ENCODE data around the gene C4A. TPM values are rescaled to one million over a fixed set of nuclear protein-coding genes. Genes with fewer than 3 reads are reported as not detected.
"Not testable (repeated sequence)": the region's sequence is repeated elsewhere in the genome, so short reads cannot be mapped to it uniquely, and the experiment has no call there.

Gene C4A
- polyA plus RNA-seq, 3 donors from 2014 or later, result not detected

DNA sequence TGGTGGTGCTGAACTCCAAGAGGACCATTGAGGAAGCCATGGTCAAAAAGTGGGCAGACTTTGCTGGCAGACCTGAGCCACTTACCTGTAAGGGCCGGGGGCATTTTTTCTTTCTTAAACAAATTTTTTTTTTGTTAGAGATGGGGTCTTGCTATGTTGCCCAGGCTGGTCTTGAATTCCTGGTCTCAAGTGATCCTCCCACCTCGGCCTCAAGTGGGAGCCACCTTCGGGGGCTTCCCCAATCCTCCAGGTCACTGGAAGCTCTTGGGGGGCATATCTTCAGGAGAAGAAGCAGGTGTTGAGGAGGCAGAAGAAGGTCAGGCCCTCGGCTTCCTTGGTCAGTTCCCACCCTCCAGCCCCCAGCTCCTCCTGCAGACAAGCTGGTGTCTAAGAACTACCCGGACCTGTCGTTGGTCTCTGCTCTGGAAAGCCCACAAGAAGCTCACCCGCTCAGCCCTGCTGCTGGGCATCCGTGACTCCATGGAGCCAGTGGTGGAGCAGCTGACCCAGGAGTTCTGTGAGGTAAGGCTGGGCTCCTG lies 24.2 kb downstream of the C4A start:
- DNase-seq; H3K4me3 Mint-ChIP-seq; H3K36me3 Mint-ChIP-seq; H3K27me3 Mint-ChIP-seq (ENCODE audit: low read depth in 3 of 3); H3K9me3 Mint-ChIP-seq; H3K4me1 Mint-ChIP-seq; H3K27ac Mint-ChIP-seq: not testable (repeated sequence)

GRCh38 chr6:32007086-32007485 lies 25.2 kb downstream of the C4A start:
- not testable (repeated sequence) for DNase-seq; H3K27ac Mint-ChIP-seq; H3K9me3 Mint-ChIP-seq; H3K27me3 Mint-ChIP-seq (ENCODE audit: low read depth in 3 of 3); H3K36me3 Mint-ChIP-seq; H3K4me1 Mint-ChIP-seq; H3K4me3 Mint-ChIP-seq

DNA sequence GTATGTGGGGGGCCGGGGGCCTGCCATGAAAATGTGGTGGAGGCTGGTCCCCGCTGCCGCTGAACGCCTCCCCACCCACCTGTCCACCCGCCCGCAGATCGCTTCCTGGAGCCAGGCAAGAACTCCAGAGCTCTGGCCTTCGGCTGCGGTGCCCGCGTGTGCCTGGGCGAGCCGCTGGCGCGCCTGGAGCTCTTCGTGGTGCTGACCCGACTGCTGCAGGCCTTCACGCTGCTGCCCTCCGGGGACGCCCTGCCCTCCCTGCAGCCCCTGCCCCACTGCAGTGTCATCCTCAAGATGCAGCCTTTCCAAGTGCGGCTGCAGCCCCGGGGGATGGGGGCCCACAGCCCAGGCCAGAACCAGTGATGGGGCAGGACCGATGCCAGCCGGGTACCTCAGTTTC lies 26.2 kb downstream of the C4A start:
- not testable (repeated sequence) for DNase-seq; H3K4me3 Mint-ChIP-seq; H3K4me1 Mint-ChIP-seq; H3K36me3 Mint-ChIP-seq; H3K27ac Mint-ChIP-seq; H3K27me3 Mint-ChIP-seq (ENCODE audit: low read depth in 3 of 3); H3K9me3 Mint-ChIP-seq

- H3K4me1 Mint-ChIP-seq; H3K27me3 Mint-ChIP-seq (ENCODE audit: low read depth in 3 of 3); H3K36me3 Mint-ChIP-seq; DNase-seq; H3K4me3 Mint-ChIP-seq; H3K27ac Mint-ChIP-seq; H3K9me3 Mint-ChIP-seq: not testable (repeated sequence)
These were observed 26.8 kb downstream of the C4A start for GRCh38 chr6:32008616-32009015.

DNA sequence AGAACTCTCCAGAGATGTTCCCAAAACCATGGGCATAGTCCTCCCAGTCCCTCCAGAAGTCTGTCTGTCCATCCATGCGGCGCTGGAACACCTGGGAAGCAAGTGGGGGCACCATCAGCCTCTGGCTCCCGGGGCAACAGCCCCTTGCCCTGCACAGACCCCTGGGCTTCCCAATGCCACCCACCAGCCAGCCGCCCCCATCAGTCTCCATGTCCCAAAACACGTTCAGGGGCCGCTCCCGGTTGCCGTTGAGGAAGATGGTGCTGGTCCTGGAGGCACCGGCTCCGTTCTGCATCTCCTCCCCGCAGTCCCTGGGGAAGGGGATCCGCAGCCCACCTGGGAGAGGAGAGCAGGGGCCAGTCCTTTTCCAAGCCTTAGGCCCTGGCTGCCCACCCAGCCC lies 27.7 kb downstream of the C4A start:
- H3K36me3 Mint-ChIP-seq; H3K4me3 Mint-ChIP-seq; H3K27me3 Mint-ChIP-seq (ENCODE audit: low read depth in 3 of 3); DNase-seq; H3K27ac Mint-ChIP-seq; H3K4me1 Mint-ChIP-seq; H3K9me3 Mint-ChIP-seq: not testable (repeated sequence)

DNA sequence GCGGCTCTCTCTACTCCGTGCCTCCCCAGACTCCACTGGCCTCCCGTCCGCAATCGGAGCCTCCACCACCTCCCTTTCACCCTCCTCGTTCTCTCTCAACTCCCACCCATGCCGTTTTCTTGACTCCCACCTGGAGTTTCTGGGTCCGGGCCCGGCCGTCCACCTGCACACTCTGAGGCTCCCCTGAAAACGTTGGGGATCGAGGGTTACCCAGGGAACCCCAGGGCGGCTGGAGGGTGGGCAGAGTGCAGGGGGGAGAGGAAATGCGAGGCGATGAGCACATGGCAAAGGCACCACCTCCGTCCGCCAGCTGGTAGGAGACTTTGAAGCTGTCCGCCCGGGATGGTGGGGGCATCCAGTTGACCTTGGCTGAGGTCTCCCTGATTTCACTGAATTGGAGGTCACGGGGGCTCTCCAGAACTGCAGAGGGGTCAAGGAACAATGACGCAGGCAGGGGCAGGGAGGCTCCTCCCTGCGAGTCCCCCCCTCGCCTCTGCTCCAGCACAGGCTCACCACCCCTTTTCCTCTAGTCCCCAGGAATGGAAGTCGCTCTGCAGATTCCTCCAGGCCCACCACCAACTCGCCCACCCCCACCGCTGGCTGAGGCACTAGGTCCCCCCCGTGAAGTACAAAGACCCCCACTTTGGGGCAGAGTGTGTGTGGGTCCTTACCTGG lies 29.1 kb downstream of the C4A start:
- not testable (repeated sequence) for DNase-seq; H3K4me3 Mint-ChIP-seq; H3K27me3 Mint-ChIP-seq (ENCODE audit: low read depth in 3 of 3); H3K9me3 Mint-ChIP-seq; H3K27ac Mint-ChIP-seq; H3K4me1 Mint-ChIP-seq; H3K36me3 Mint-ChIP-seq

- not testable (repeated sequence) for H3K27me3 Mint-ChIP-seq (ENCODE audit: low read depth in 3 of 3); H3K36me3 Mint-ChIP-seq; DNase-seq; H3K4me1 Mint-ChIP-seq; H3K27ac Mint-ChIP-seq; H3K9me3 Mint-ChIP-seq; H3K4me3 Mint-ChIP-seq
These were observed 31.2 kb downstream of the C4A start for GRCh38 chr6:32012941-32013617.

DNA sequence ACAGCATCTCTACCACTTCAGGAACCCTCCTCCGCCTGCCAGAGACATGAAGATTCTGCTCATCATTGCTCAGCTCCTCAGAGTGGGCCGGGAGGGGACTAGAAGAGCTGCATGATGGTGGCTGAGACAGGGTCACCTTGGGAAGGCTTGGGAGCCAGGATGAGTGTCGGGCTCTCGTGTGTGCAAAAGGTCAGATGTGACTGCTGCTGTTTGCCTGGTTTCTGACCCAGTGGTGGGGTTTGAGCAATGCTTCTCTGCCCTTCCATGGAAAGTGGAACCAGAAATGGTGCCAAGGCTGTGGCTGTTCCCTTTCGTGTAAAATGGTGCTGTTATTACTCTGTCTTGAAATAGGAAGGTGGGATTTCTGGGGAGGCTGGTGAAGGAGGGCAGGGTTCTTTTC lies 31.9 kb downstream of the C4A start:
- H3K4me3 Mint-ChIP-seq; H3K4me1 Mint-ChIP-seq; H3K36me3 Mint-ChIP-seq; H3K9me3 Mint-ChIP-seq; H3K27ac Mint-ChIP-seq; H3K27me3 Mint-ChIP-seq (ENCODE audit: low read depth in 3 of 3); DNase-seq: not testable (repeated sequence)

DNA sequence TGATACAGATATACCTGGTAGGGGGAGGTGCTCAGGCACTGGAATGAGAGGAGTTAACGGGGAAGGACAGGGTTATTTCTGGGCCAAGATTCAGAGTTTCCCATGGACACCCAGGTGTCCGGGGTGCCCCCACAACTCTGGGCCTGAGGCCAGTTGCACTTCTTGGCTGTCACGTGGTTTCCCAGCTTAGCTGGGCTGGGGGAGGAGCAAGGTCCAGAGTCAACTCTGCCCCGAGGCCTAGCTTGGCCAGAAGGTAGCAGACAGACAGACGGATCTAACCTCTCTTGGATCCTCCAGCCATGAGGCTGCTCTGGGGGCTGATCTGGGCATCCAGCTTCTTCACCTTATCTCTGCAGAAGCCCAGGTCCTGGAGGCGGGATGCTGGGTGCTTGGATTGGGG lies 32.7 kb downstream of the C4A start, which contains the start of gene C4B:
C4B (plus strand) TSS at position 249 of the 400 bp plus-strand sequence; CDS start at position 300, 51 bp downstream.
- H3K4me1 Mint-ChIP-seq; H3K9me3 Mint-ChIP-seq; H3K27me3 Mint-ChIP-seq (ENCODE audit: low read depth in 3 of 3); H3K36me3 Mint-ChIP-seq; DNase-seq; H3K27ac Mint-ChIP-seq; H3K4me3 Mint-ChIP-seq: not testable (repeated sequence)

DNA sequence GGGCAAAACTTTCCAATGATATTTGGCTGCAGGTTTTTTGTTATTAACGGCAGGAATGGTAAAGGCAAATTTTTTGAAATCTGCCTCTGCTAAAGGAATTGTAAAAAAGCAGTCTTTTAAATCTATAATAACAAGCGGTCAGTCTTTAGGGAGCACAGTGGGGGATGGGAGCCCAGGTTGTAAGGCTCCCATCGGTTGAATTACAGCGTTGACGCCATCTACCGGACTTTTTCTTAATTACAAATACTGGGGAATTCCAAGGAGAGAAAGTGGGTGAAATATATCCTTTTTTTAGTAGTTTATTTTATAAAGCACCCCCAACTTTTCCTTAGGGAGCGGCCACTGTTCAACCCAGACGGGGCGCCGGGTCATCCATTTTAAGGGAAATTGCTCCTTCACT lies 40.2 kb downstream of the C4A start:
- not testable (repeated sequence) for H3K36me3 Mint-ChIP-seq; H3K9me3 Mint-ChIP-seq; H3K4me3 Mint-ChIP-seq; H3K27ac Mint-ChIP-seq; H3K27me3 Mint-ChIP-seq (ENCODE audit: low read depth in 3 of 3); H3K4me1 Mint-ChIP-seq; DNase-seq

DNA sequence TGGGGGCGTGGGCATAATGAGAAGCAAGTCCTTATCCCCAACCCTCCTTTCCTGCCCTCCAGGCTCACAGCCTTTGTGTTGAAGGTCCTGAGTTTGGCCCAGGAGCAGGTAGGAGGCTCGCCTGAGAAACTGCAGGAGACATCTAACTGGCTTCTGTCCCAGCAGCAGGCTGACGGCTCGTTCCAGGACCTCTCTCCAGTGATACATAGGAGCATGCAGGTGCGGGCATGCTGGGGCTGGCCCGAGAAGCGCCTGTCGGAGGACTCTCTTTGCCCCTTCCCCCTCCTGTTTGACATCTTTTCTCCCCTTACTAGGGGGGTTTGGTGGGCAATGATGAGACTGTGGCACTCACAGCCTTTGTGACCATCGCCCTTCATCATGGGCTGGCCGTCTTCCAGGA lies 46.8 kb downstream of the C4A start:
- DNase-seq; H3K27ac Mint-ChIP-seq; H3K4me3 Mint-ChIP-seq; H3K9me3 Mint-ChIP-seq; H3K4me1 Mint-ChIP-seq; H3K27me3 Mint-ChIP-seq (ENCODE audit: low read depth in 3 of 3); H3K36me3 Mint-ChIP-seq: not testable (repeated sequence)

- H3K4me3 Mint-ChIP-seq; H3K27ac Mint-ChIP-seq; H3K4me1 Mint-ChIP-seq; H3K27me3 Mint-ChIP-seq (ENCODE audit: low read depth in 3 of 3); H3K9me3 Mint-ChIP-seq; H3K36me3 Mint-ChIP-seq; DNase-seq: not testable (repeated sequence)
These were observed 47.7 kb downstream of the C4A start for GRCh38 chr6:32029553-32029952.

DNA sequence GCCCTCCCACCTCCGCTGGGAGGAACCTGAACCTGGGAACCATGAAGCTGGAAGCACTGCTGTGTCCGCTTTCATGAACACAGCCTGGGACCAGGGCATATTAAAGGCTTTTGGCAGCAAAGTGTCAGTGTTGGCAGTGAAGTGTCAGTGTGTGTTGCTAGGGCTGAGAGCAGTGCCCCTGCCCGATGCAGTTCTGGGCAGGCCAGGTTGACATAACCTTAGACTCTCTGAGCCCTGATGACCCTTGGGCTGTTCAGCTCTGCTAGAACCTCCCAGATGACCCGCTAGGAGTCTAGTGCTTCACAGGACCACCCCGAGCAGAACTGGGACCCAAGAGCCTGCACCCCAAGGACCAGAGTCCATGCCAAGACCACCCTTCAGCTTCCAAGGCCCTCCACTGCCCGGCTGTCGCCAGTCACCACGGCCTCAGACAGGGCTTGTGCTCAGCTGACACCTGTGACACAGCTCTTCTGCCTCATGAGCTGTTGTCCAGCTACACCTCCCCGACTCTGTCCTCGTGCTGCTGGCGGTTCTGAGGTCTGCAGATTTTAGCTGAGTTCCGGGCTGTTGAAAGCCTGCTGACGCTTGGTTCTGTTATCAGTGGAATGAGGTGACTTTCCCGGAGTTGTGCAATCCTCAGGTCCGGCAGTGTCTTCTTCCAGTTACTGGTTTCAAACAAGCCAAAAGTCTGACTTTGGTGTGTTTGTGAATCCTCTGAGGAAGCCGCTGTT lies 53.6 kb downstream of the C4A start:
- H3K4me1 Mint-ChIP-seq; DNase-seq; H3K4me3 Mint-ChIP-seq; H3K9me3 Mint-ChIP-seq; H3K27me3 Mint-ChIP-seq (ENCODE audit: low read depth in 3 of 3); H3K27ac Mint-ChIP-seq; H3K36me3 Mint-ChIP-seq: not testable (repeated sequence)

DNA sequence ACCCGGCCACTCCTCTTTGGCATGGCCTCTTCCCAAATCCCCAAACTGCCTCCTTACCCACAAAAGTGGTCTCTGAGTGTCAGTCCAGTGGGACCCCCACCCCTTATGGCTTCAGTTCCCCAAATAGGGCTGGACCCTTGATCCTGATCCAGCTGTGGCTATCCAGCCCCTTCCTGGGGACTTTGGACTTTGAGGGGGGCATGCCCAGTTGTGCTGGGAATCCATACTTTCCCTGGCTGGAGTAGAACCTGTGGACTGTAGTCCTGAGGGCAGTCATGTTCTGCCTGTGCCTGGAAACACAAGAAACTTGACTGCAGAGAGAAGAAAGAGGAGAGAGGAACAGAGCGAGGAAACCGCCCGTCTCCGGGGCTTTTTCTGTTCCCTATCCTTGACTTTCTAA lies 55.3 kb downstream of the C4A start:
- H3K4me1 Mint-ChIP-seq; H3K4me3 Mint-ChIP-seq; H3K36me3 Mint-ChIP-seq; DNase-seq; H3K9me3 Mint-ChIP-seq; H3K27me3 Mint-ChIP-seq (ENCODE audit: low read depth in 3 of 3): not testable (repeated sequence)
- peak overlapping the region in 1 of 6 donors; percentile 42 for H3K27ac Mint-ChIP-seq
